Fibroblast of the aortic adventitia (primary cell): ENCODE results near the gene SLC25A41. TPM values are rescaled to one million over a fixed set of nuclear protein-coding genes. Genes with fewer than 3 reads are reported as not detected.

ENCODE experiments used
- DNase-seq: peaks from one replicate; pipeline ENCODE4 v3.0.0-alpha.2; 2010; ENCODE audit warnings: low read depth
- H3K4me3 ChIP-seq: 2 replicates; pipeline ENCODE4 v1.5.1; 2011; ENCODE audit warnings: low read depth, mild to moderate bottlenecking, control low read depth, low read length, moderate library complexity
- CTCF ChIP-seq: IDR thresholded peaks from 2 replicates; pipeline ENCODE4 v1.5.1; 2011; ENCODE audit warnings: mild to moderate bottlenecking, low read length, control low read depth, inconsistent platforms; ENCODE audit not compliant: insufficient read depth
- total RNA-seq: library from RNA; depleted of rRNA; stranded (reverse); fragments of >200 nt; gene quantifications from 2 replicates; pipeline ENCODE4 v1.2.3, GENCODE V29; 2012; ENCODE audit warnings: low replicate concordance

The SLC25A41 gene
- total RNA-seq = not detected in 2 replicates

- no peak for TF ChIP-seq CTCF
- H3K4me3 ChIP-seq = no peak within 1 kb of the TSS
- DNase-seq = no peak
Observed at GRCh38 chr19:6433663-6434062, at the start of gene SLC25A41. SLC25A41 (minus strand) TSS chr19:6433763; CDS start chr19:6433693, 70 bp downstream.

DNA sequence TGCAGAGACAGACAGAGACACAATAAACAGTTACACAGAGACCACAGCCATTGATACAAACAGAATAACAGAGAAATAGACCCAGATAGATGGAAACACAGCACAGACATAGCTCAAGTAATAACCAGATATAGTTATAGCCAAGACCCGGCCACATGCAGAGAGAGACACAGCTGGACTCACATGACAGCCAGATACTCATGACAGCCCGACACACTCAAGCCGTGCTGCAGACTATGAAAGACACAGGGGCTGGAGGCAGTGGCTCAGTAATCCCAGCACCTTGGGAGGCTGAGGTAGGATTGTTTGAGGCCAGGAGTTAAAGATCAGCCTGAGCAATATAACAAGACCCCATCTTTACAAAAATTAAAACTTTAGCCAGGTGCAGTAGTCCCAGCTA lies 49.7 kb upstream of the SLC25A41 start:
- no peak overlapping the region for H3K4me3 ChIP-seq
- no peak for DNase-seq
- TF ChIP-seq CTCF = no peak

DNA sequence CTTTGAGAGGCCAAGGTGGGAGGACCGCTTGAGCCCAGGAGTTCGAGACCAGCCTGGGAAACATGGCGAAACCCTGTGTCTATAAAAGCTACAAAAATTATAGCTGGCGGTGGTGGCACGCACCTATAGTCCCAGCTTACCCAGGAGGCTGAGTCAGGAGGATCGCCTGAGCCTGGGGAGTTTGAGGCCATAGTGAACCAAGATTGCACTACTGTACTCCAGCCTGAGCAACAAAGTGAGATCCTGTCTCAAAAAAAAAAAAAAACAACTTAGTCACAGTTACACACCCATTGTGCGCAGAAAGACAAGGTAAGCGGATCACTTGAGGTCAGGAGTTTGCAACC lies 48.8 kb upstream of the SLC25A41 start:
- DNase-seq = no peak
- no peak for TF ChIP-seq CTCF
- H3K4me3 ChIP-seq = no peak overlapping the region

- peak; percentile 58 for TF ChIP-seq CTCF
- no peak within 1 kb of the TSS for H3K4me3 ChIP-seq
- no peak for DNase-seq
Observed at GRCh38 chr19:6481541-6482342, 48.2 kb upstream of the SLC25A41 start, which contains the start of gene DENND1C. DENND1C (minus strand) TSS chr19:6481787; CDS start chr19:6481695, 92 bp downstream.

- no peak for TF ChIP-seq CTCF
- DNase-seq = no peak
- no peak overlapping the region for H3K4me3 ChIP-seq
Observed at GRCh38 chr19:6480848-6481415, 47.4 kb upstream of the SLC25A41 start.

DNA sequence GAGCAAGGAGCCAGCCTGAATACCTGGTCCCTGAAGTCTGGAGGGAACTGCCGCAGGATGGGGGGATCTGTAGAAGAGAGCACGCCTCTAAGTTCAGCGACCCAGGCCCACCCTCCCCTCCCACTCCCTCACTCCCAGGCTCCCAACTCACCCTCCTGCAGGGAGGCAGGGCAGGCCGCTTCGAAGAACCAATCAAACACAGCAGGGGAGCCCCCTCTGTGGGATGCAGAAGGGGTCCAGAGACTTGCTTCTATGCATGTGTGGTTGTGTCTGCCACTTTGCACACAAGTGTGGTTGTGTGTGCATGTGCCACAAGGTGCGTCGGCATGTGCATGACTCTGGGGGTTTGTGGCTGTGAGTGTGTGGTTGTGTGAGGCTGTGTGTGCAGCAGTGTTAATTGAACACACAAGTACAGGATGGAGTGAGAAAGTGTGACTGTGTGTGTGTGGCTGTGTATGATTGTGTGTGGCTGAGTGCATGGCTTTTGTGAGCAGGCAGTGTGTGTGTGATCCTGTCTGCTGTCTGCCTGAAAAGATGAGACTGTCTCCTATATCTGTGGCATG lies 46.4 kb upstream of the SLC25A41 start:
- DNase-seq = no peak
- no peak overlapping the region for H3K4me3 ChIP-seq
- no peak for TF ChIP-seq CTCF
